ENCODE measurements around the gene HDAC4.
A peak's percentile ranks its signal among the peaks of the same experiment; 100 is the strongest.

The HDAC4 gene

DNA sequence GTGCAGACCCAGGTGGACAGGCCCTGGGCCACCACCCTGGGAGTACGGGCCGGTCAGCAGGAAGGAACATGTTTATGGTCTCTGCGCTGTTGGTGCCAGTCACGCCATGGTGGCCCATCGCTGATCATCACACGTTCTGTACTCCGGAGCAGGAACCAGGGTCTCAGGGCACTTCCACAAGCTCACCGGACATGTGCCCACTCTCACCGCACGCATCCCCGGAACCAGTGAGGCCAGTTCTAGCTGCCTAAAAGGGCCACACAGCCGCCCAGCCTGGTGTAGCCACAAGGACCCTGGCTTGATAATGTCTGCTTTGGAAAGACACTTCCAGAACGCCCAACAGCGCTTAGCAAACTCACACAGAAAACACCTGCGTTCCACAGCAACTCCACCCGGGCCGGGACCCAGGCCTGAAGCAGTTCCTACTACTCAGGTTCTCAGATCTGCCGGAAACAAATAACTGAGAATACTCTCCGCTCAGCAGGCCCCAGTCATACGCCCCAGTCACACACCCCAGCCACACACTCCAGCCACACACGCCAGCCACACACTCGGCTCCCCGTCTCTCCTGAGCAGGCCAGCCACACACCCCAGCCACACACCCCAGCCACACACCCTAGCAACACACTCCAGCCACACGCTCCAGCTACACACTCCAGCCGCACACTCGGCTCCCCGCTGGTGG, 123.3 kb downstream of the HDAC4 start:
- ATAC-seq (replicated peaks), result no peak
- Mint-ChIP-seq H3K4me1 (ENCODE audit: low read depth in 2 of 2) (peaks cover 37 to 47% of the 10 kb centered on the region in 2 donors), H3K27ac (peak overlapping the region; percentile 53 to 84)

DNA sequence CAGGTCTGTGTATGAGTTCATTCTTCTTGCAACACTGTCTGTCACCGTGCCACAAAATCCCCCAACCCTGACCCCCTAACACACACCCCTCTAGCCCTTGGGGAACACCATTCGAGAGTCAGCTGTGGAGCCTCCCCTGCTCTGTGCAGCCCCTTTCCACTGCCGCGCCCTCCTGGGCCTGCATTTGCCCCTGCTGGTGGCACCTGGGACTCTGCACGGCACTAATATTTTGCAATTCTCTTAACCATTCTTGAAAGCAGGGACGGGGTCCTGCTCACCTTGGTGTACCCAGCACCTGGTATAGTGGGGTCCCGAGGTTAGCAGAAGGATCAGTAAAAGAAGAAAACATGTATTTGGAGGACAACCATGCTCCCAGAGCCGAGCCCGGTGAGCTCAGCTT, 124.0 kb downstream of the HDAC4 start:
- Mint-ChIP-seq H3K27me3 (no peaks in the 10 kb centered on the region), H3K4me3 (peak overlapping the region in 1 of 2 donors; percentile 24), H3K9me3 (no peaks in the 10 kb centered on the region), H3K36me3 (ENCODE audit: insufficient read depth) (peaks cover 4% of the 10 kb centered on the region), H3K27ac (peak overlapping the region; percentile 53 to 84), H3K4me1 (ENCODE audit: low read depth in 2 of 2) (peaks cover 37 to 47% of the 10 kb centered on the region in 2 donors)
- ATAC-seq (replicated peaks) (no peak), DNase-seq (no peak)

More for the DNA sequence above, 123.3 kb downstream of the HDAC4 start:
- peaks cover 4% of the 10 kb centered on the region for H3K36me3 Mint-ChIP-seq (ENCODE audit: insufficient read depth)
- no peaks in the 10 kb centered on the region for H3K9me3 Mint-ChIP-seq
- no peak for DNase-seq
- peak overlapping the region in 1 of 2 donors; percentile 30 for H3K4me3 Mint-ChIP-seq
- no peaks in the 10 kb centered on the region for H3K27me3 Mint-ChIP-seq

DNA sequence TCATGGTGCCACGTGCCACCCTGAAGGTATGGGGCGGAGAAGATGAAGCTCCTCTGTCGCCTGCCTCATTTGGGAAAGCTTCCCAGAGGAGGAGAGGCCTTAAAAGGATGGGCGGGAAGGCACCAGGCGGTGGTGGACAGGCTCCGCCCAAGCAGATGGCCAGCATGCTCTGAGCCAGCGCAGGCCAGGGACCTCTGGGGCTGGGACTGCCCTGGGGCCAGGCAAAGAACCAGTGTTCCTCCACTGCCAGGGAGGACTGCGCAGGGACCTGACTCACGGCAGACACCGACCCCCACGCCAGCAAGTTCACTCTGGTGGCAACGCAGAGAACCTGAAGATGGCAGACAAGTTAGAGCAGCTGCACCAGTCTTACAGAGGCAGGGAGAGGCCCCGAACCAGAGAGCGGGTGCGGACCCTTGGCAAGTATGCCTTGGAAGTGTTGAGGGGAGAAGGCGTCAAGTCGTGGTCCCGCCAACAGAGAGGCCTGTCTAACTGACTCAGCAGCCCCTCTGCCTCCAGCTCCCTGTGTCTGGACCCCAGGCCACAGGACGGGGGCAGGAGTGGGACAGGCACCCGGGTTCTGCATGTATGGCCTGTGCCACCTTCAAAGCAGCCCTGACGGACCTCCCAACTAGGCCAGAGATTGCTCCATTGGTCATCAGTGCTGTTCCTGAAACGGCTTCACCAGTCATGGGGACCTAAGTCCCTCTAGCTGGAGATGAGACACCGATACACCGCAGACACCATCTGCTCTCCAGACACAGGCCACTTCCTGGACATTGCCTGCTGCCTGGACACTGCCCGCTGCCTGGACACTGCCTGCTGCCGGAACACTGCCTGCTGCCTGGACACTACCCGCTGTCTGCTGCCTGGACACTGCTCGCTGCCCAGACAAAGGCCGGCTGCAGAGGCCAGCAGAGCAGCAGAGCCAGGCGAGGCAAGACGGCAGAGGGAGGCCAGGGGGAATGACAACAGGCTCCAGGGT, 124.7 kb downstream of the HDAC4 start:
- no peaks in the 10 kb centered on the region for H3K27me3 Mint-ChIP-seq
- H3K4me3 Mint-ChIP-seq, result peak overlapping the region; percentile 88 to 92
- no peak for ATAC-seq (replicated peaks)
- peaks cover 41 to 47% of the 10 kb centered on the region in 2 donors for H3K4me1 Mint-ChIP-seq (ENCODE audit: low read depth in 2 of 2)
- no peak for DNase-seq
- H3K9me3 Mint-ChIP-seq, result no peaks in the 10 kb centered on the region
- H3K27ac Mint-ChIP-seq, result peak overlapping the region; percentile 97 to 99
- H3K36me3 Mint-ChIP-seq (ENCODE audit: insufficient read depth), result peaks cover 4% of the 10 kb centered on the region

DNA sequence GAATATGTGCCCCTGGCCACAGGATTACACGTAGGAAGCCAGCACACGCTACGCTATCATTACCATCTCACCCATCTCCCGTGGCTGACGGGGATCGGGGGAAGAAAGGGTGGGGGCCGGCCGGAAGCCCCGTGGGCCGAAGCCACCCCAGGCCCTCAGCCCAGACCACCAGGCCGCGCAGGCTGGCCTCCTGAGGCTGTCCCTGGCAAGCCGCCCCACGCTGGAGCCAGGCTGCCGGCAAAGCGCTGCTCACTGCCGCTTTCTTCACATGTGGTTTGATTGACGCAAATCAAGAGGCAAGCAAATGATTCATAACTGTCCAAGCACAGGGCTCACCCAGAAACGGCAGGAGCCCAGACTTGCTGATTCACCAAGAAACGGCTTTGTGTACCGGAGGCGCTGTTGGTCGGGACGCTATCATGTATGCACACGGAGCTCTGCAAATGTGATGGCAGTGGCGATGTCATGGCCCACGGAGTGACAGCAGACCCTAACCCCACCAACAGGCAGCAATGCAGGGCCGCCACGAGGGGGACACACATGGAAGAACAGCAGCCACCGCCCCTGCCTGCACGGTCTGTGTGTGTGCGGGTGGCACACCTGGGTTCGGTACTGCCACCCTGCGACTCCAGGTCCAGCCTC, 125.7 kb downstream of the HDAC4 start:
- ATAC-seq (replicated peaks) (peak; percentile 91), DNase-seq (peak; percentile 78 to 79 (median 79))
- H3K36me3 Mint-ChIP-seq (ENCODE audit: insufficient read depth), result peaks cover 4% of the 10 kb centered on the region
- no peaks in the 10 kb centered on the region for H3K9me3 Mint-ChIP-seq
- peak overlapping the region; percentile 97 to 99 for H3K27ac Mint-ChIP-seq
- H3K4me1 Mint-ChIP-seq (ENCODE audit: low read depth in 2 of 2), result peaks cover 41 to 48% of the 10 kb centered on the region in 2 donors
- H3K4me3 Mint-ChIP-seq, result peak overlapping the region; percentile 88 to 92
- H3K27me3 Mint-ChIP-seq, result no peaks in the 10 kb centered on the region

DNA sequence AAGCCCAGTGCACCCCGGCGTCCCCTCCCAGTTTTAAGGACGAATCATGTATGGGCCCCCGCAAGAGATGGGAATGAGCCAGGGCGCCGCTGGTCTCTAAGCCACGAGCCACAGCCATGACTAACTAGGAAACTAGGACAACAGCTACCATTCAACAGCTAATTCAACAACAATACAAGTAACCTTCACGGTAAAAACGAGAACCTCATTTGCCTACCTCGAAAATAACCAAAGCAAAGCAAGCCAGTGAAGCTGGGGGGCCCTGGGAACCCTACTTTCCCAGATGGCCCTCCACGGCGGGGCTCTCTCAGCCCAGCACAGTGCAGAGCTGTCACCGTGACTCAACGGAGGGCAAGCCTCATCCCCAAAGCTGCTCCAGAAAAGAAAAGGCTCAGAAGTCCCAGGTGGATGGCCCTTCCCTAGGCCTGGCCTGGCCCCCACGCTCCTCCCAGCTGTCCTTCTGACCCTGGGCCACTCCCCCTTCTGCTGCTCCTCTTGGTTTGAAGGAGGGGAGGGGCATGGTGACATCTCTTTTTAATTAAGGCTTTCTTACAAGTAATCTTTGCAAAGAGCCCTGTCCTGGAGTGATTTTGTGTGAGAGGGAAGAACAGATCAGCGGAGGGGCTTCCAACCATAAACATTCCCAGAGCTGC, 126.3 kb downstream of the HDAC4 start:
- H3K36me3 Mint-ChIP-seq (ENCODE audit: insufficient read depth), result peaks cover 4% of the 10 kb centered on the region
- no peaks in the 10 kb centered on the region for H3K9me3 Mint-ChIP-seq
- DNase-seq, result no peak
- H3K27ac Mint-ChIP-seq, result peak overlapping the region; percentile 97 to 99
- peak overlapping the region; percentile 88 to 92 for H3K4me3 Mint-ChIP-seq
- peak; percentile 31 for ATAC-seq (replicated peaks)
- H3K4me1 Mint-ChIP-seq (ENCODE audit: low read depth in 2 of 2), result peaks cover 45 to 54% of the 10 kb centered on the region in 2 donors
- no peaks in the 10 kb centered on the region for H3K27me3 Mint-ChIP-seq

DNA sequence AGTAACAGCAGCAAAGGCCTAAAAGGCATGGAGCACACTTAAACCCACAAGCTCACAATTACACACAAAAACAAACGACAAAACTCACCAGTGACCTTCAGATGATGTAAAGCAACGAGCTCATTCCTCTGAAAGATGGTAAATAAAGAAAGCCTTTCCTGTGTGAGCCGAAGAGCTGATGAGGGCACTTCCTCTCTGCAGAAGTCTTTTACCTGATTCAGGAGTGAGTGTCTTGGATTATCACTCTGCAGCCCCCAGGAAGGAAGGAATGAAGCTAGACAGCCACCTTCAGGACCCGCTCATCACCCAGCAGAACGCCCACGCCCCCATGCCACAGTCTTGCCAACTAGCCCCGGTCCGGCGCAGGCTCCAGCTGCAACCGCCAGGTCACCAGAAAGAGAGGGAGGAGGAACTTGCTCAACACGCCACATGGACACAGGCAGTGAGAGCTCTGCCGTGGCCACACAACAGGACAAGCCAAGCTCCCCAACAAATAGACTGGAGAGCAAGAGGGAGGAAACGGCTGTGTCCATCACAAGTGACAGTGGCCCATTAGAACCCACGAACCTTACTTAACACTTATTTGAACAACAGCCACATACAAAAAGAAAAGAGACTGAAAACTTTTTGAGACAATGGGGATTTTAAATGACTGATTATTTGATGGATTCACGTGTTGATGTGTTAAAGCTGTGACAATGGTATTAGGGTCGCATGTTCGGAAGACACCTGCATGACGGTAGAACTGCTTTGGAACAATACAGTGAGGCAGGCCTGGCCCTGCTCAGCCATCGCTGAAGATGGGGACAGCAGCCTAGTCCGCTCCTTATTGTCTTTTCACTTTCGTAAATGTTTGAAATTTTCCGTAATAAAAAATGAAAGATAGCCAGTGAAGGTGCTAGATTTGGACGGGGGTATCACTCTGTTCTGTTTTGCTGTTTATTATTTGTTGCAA, 127.3 kb downstream of the HDAC4 start:
- Mint-ChIP-seq H3K36me3 (ENCODE audit: insufficient read depth) (peaks cover 4% of the 10 kb centered on the region), H3K4me3 (peak overlapping the region; percentile 88 to 92), H3K27me3 (no peaks in the 10 kb centered on the region), H3K4me1 (ENCODE audit: low read depth in 2 of 2) (peaks cover 52 to 55% of the 10 kb centered on the region in 2 donors), H3K27ac (peak overlapping the region; percentile 97 to 99), H3K9me3 (no peaks in the 10 kb centered on the region)
- ATAC-seq (replicated peaks) (no peak), DNase-seq (no peak)

DNA sequence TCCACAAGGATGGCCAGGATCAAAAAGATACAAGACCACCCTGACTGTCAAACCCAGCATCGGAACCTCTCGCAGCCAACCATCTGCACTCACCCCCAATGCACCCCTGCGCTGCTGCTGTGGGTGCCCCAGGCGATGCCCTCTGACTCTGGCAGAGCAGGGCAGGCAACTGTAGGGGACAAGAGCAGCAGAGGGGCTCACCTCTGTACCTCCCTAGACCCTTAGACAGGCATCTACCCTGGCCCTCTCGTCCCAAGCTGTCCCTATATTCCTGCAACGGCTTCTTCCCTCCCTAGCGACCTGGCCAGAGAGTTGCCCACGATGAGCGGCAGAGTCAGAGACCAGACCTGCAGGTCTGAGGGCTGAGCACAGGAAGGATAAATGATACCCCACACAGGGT, 128.2 kb downstream of the HDAC4 start:
- H3K4me3 Mint-ChIP-seq, result peak overlapping the region in 1 of 2 donors; percentile 88
- H3K4me1 Mint-ChIP-seq (ENCODE audit: low read depth in 2 of 2), result peaks cover 58 to 60% of the 10 kb centered on the region in 2 donors
- no peak for ATAC-seq (replicated peaks)
- DNase-seq, result no peak
- no peaks in the 10 kb centered on the region for H3K9me3 Mint-ChIP-seq
- peaks cover 6% of the 10 kb centered on the region for H3K36me3 Mint-ChIP-seq (ENCODE audit: insufficient read depth)
- H3K27me3 Mint-ChIP-seq, result no peaks in the 10 kb centered on the region
- peak overlapping the region in 1 of 2 donors; percentile 97 for H3K27ac Mint-ChIP-seq

DNA sequence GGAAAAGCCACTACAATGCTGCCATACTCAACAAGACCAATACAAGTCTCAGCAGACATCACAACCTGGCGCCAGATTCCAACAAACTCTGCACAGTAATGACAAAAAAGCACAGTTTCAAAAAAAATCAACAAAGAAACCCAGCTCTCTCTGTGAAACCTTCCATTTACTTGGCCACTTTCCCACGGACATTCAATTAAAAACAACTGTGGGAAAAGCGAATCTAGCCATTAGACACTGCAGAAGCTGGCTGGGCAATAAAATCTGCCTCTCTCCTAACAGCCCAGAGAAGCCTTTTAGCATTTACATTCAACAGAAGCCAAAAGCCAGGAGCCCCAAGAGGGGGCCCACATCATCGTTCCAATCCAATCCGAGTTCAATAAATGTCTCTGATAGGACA, 128.9 kb downstream of the HDAC4 start:
- no peak overlapping the region for H3K27ac Mint-ChIP-seq
- DNase-seq (no peak), ATAC-seq (replicated peaks) (no peak)
- H3K27me3 Mint-ChIP-seq, result no peaks in the 10 kb centered on the region
- peaks cover 14% of the 10 kb centered on the region for H3K36me3 Mint-ChIP-seq (ENCODE audit: insufficient read depth)
- H3K9me3 Mint-ChIP-seq, result no peaks in the 10 kb centered on the region
- no peak overlapping the region for H3K4me3 Mint-ChIP-seq
- H3K4me1 Mint-ChIP-seq (ENCODE audit: low read depth in 2 of 2), result peaks cover 65 to 67% of the 10 kb centered on the region in 2 donors

DNA sequence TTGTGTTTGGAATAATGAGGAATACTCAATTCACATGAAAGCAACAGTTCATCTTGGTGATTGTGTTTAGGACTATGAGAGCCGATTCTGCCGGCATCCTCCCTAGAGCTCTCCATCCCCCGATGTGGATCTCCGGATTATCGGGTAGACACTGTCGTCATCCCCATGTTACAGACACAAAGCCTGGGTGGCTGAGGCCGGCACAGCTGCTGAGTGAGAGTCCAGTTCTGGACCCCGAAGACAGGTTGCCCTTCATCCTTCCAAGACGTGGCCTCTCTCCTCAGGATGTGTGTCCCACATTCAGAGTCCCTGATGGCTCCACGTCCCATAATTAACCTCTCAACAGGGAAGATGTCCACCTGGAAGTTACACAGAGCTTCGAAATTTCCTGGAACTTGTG, 129.3 kb downstream of the HDAC4 start:
- Mint-ChIP-seq H3K4me3 (no peak overlapping the region), H3K4me1 (ENCODE audit: low read depth in 2 of 2) (peaks cover 68 to 69% of the 10 kb centered on the region in 2 donors), H3K27ac (no peak overlapping the region), H3K36me3 (ENCODE audit: insufficient read depth) (peaks cover 15% of the 10 kb centered on the region), H3K27me3 (no peaks in the 10 kb centered on the region), H3K9me3 (no peaks in the 10 kb centered on the region)
- no peak for ATAC-seq (replicated peaks)
- DNase-seq, result no peak

DNA sequence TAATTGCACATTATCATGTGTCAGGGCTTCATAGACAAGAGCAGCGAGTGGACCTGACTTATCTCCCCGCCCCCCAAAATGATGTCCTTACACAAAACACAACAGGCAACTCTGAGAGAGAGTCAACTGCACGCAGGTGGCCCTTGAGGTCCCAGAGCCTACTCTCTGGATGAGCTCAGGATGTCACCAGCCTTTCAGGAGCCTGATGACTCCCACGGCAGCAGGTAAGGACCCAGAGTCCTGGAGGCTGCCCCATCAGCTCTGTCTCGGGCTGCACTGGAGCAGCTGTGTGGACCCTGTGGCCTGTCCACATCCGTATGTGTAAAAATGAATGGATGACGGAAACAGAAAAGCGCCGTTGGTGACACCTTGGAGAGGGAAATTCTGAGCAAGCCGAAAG, 130.9 kb downstream of the HDAC4 start:
- H3K27me3 Mint-ChIP-seq, result no peaks in the 10 kb centered on the region
- H3K27ac Mint-ChIP-seq, result no peak overlapping the region
- H3K4me1 Mint-ChIP-seq (ENCODE audit: low read depth in 2 of 2), result peaks cover 68 to 76% of the 10 kb centered on the region in 2 donors
- DNase-seq, result no peak
- H3K36me3 Mint-ChIP-seq (ENCODE audit: insufficient read depth), result peaks cover 15% of the 10 kb centered on the region
- H3K9me3 Mint-ChIP-seq, result no peaks in the 10 kb centered on the region
- ATAC-seq (replicated peaks), result no peak
- H3K4me3 Mint-ChIP-seq, result peak overlapping the region in 1 of 2 donors; percentile 99

DNA sequence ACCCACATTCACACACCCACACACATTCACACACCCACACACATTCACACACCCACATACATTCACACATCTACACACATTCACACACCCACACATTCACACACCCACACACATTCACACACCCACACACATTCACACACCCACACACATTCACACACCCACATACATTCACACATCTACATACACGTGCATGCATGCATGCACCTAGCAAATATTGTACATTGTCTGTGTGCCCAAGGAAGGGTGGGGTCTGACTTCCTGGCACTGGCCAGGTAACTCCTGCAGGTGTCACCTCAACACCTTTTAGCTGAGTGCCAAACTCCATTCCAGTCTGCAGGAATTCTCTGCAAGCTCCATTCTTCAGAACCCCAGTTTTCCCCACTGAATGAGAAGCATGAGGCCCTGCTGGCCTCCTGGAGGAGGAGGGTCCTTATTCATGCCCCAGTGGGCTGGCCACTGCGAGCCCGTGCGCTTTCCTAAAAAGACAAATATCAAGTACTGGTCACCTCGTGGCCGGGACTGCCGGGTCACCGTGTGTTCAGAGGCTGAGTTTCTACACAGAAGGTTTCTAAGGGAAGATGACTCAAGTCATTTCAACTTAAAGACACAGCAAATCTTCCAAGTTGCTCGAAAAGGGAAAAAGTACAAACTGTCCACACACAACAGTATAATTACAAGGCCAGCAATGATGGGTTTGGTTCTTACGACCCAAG, 131.5 kb downstream of the HDAC4 start:
- H3K27ac Mint-ChIP-seq, result peak overlapping the region; percentile 87 to 98

More for the DNA sequence above, 131.5 kb downstream of the HDAC4 start:
- no peak for DNase-seq
- H3K9me3 Mint-ChIP-seq, result no peaks in the 10 kb centered on the region
- no peaks in the 10 kb centered on the region for H3K27me3 Mint-ChIP-seq
- peaks cover 69 to 76% of the 10 kb centered on the region in 2 donors for H3K4me1 Mint-ChIP-seq (ENCODE audit: low read depth in 2 of 2)
- peak overlapping the region; percentile 96 to 99 for H3K4me3 Mint-ChIP-seq
- ATAC-seq (replicated peaks), result no peak
- H3K36me3 Mint-ChIP-seq (ENCODE audit: insufficient read depth), result peaks cover 11% of the 10 kb centered on the region
